ENCODE measurements around the gene PNMA1. TPM values are rescaled to one million over a fixed set of nuclear protein-coding genes. Genes with fewer than 3 reads are reported as not detected.

The PNMA1 gene
- total RNA-seq, 1 donor from 2014 or later: 79.5 TPM

GRCh38 chr14:73738518-73739173 is 24.5 kb upstream of the PNMA1 start:
- DNase-seq (ENCODE audit: low spot score): no peak

DNA sequence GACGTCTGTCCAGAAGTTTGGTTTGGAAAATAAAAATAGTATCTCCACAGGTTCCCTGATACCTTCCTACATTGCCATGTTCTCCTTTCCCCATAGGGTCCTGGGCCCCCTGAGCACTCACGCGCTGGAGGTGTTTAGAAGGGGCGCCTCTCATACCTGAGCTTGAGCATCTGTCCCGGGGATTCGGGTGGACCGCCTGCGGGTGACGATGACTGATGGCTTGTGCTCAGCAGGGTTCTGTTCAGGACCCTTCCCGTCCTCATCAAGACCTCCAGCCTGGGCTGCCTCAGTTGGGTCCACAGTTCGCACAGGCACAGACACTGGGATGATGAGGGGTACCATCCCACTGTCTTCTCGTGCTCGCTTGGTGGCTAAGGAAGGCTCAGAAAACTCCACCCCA is 22.7 kb upstream of the PNMA1 start:
- DNase-seq (ENCODE audit: low spot score): no peak

GRCh38 chr14:73732006-73732405 is 17.8 kb upstream of the PNMA1 start:
- DNase-seq (ENCODE audit: low spot score): no peak

DNA sequence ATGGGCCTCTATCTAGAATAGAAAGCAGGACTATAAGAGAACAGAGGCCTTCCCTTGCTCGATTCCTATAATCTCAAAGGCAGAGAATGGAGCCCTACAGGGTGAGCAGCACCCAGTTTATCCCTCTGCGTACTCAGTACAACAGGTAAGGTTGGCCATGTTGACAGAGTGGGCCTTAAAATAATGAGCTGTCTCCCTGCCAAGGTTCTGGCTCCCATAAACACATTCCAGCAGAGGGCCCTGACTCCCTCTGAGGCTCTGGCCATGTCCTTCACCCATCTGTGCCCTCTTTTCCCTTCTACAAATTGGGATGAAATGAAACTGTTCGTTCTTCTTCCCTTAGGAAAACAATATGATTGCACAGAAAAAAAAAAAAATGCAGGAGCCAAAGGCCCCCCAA is 16.9 kb upstream of the PNMA1 start:
- DNase-seq (ENCODE audit: low spot score): no peak

DNA sequence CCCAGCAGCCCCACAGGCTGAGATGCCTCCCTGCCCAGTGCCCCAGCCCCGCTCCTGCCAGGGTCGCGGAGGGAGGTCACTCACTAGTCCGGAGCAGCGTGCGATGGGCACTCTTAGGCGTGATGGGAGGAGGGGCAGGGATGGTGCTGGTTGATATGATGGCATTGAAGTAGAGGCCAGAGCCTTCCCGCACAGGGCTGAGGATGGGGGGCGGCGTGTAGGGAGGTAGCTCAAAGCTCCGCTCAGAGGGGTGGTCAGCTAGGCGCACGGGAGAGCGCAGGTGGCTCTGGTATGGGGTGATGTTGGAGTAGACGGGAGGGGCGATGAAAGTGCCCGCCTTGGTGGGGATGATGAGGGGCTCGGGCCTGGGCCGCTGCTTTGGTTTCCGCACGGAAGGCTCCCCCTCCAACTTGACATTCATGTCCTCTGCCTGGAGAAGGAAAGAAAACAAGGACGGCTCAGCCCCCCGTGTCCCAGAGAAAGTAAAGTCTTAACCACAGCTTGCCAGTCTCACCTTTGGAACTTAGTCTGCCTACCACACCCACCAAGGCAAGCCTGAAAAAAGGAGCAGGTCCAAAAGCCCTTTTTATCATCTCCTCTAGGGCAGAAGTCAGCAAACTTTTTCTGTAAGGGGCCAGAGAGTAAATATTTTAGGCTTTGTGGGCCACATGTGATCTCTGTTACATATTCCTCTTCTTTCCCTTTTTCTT is 15.5 kb upstream of the PNMA1 start:
- DNase-seq (ENCODE audit: low spot score): no peak

- DNase-seq (ENCODE audit: low spot score): peak; percentile 91
Observed at GRCh38 chr14:73728717-73729330, 14.6 kb upstream of the PNMA1 start.

GRCh38 chr14:73727166-73727565 is 13.0 kb upstream of the PNMA1 start:
- DNase-seq (ENCODE audit: low spot score): no peak

GRCh38 chr14:73726025-73726961 is 12.1 kb upstream of the PNMA1 start:
- DNase-seq (ENCODE audit: low spot score): no peak

DNA sequence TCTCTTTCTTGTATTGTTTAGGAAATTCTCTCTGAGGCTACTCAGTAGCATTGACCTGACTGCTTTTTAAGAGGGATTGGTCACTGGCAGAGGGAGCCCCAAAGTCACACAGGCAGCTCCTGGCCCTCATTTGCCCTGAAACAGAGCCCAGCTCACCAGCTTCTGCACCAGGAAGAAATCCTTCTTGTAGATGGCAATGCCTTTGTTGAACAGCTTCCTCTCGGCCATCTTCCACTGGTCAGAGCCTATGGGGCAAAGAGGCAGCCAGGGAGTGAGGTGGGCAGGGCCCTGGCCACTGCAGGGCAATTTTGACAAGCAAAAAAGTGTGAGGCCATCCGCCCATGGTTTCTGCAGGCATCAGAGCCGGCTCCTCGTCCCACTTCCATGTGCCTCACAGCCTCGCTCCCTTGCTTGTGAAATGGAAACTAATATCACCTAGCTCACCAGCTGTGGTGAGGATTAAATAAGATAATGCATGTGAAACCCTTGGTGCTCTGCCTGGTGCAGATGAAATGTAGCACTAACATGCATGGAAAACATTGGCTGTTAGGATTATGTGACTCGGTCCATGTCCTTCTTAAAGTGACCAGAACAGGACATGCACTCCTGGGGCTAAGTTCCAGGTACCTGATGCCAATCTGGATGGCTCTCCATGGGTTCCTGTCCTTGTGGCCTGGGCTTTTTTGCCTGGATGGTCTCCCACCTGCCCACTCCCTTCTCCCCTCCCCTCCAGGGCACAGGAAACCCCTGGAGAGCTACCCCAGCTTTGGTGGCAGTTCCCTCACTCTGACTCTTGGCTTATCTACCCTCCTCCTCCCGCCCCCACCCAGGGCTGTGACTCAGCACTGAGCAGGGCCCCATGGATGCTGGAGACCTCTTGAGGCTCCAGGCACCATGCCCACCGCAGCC is 11.2 kb upstream of the PNMA1 start:
- no peak for DNase-seq (ENCODE audit: low spot score)

DNA sequence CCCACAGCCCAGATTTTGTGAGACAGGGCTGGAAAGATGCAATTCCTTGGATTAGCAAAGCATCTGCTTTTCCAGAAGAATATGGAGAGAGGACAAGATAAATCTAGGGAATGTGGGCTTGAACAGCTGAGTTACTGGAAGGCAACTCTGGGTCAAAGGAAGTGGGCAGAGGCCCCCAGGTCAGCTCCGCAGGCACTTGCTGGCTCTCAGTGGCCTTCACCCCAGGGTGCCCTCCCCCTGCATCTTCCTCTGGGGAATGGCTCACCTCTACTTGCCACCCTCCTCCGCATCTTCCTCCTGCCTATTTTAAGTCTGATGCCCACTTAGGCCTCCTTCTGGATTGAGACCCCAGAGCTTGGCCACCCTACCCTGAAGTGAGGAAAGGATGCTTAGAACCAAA is 10.5 kb upstream of the PNMA1 start:
- DNase-seq (ENCODE audit: low spot score): no peak

DNA sequence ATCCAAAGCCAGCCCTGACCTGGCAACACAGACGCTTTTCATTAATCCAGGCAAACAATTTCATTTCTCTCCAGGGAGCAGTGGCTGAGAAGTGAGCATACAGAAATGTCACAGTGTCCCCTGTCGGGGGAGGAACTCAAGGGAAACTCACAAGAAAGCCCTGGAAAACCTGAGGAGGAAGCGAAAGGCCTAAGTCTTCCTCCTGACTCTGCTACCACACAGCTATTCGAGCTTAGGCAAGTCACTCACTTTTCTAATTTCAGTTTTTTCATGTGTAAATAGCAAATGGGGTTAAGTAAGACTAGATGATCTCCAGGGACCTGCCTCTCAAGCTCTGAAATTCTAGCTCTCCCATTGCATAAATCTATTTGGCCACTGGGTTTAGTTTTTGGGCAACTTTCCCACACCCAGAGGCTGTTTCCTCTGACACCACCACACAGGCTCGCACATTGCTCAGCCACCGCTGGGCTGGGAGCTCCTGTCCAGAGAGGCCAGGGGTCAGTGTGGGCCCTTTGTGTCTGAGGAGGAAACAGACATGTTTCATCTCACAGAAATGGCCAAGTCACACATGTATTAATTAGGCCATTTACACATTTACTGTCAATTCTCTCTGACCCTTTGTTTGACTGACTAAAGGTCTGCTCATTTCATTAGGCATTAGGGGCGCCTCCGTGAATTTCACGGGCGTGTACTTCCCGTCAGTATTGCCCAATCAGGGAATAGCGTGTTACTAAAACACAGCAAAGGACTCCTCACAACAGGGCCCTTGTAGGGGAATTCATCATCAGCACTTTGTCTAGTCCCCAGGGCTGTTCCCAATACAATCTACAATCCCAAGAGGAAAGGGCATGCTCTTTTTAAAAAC is 9.8 kb upstream of the PNMA1 start:
- DNase-seq (ENCODE audit: low spot score): peak; percentile 74

GRCh38 chr14:73723406-73723796 is 9.2 kb upstream of the PNMA1 start:
- DNase-seq (ENCODE audit: low spot score): no peak

GRCh38 chr14:73722581-73722980 is 8.4 kb upstream of the PNMA1 start:
- DNase-seq (ENCODE audit: low spot score): no peak

DNA sequence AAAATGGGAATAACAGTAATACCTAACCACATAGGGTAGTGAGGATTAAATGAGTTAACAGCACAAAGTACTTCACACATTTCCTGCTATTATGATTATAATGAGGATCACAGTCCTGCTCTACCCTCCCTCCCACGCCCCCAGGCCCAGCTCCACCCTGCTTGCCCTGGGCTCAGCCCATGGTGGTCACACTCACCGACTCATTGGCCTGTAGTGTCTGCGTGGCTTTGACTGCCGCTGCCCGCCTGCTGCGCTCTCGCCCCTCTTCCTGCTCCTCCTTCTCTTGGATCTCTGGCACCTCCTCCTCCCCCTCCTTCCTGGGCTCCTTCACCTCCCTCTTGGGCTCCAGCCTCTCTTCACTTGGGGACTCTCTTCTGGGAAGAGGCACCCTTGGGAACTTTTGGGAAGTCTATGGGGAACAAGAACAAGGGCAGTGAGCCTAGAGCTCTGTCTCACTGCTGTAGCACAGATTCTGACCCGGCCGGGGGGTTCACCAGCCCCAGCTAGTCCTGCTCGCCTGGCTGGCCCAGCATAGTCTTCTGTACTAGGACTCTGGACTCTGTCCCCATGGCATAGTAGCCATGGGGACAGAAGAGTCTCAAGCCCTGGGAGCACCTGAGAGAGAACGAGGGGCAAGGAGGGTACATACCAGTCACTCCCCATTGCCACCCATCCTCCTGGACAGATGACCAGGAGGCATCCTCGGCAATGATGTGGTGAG is 7.1 kb upstream of the PNMA1 start:
- no peak for DNase-seq (ENCODE audit: low spot score)

GRCh38 chr14:73720636-73721035 is 6.5 kb upstream of the PNMA1 start:
- DNase-seq (ENCODE audit: low spot score): no peak

DNA sequence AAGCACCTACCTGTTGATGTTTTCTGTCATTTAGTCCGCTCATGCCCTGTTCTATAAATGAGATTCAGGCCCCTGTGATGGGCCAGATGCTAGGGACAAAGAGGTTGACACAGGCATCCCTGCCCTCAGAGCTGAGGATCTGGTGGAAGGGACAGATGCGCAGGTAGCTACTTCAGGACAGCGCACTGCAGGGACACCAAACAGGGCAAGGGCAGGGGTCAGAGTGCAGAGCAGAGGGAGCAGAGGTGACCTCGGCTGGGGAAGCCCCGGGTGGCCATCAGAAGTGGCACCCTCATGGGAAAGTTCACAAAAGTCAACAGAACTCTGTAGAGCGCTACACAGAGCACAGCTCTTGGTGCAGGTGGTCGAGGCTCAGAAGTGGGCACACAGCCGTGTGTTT is 5.6 kb upstream of the PNMA1 start:
- no peak for DNase-seq (ENCODE audit: low spot score)

GRCh38 chr14:73719361-73719760 is 5.2 kb upstream of the PNMA1 start:
- DNase-seq (ENCODE audit: low spot score): no peak

DNA sequence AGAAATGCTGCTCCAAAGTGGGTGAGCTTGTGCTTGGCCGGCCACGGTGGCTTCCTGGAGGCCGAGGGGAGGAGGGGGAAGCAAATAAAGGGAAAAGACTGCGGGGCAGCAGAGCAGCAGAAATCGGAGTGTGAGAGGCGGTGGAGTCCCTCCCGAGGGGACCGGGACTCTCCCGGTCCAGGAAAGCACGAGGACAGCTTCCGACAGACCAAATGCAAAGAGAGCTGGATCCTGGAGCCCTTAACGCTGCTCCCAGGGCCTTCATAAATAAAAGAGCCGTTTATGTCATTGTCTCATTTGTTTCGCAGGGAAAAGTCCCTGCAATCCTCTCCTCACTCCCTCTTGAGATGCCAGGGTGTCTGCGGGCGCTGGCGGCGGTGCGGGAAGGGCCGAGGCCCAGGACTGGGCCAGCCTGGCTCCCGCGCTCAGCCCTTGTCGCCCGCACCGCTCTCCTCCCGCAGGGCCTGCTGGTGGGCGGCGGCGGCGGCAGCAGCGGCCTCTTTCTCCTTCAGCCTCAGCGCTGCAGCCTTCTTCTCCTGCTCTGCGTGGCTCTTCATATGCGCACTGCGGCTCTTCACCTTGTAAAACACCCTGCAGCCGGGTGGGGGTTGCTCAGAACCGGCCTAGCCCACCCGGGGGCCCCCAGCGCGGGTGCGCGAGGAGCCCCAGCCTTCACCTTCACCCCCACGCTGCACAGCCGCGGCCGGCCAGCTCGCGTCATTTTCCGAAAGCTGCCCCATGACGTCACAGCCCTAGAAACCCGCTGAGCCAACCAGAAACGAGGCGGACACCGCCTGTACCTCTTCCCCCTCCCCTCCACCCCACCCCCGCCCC is 4.5 kb upstream of the PNMA1 start:
- DNase-seq (ENCODE audit: low spot score): no peak

All from mucosa of gallbladder (tissue), 1 donor.